Liver (tissue), 9 donors: ENCODE data around the gene ABHD5. TPM values are rescaled to one million over a fixed set of nuclear protein-coding genes. Genes with fewer than 3 reads are reported as not detected.

Experiments
- DNase-seq: peaks from one replicate; pipeline ENCODE4 v3.0.0-alpha.2; 2017; ENCODE audit warnings: low spot score
- H3K27ac ChIP-seq, 2 donors: one replicate each; pipeline ENCODE4 v1.7.0; 2013; ENCODE audit warnings: inconsistent platforms in 2 of 2, low read length in 2 of 2, control low read depth in 1 of 2, low read depth in 1 of 2, mild to moderate bottlenecking in 1 of 2
- H3K27me3 ChIP-seq, 4 donors: one replicate each; pipeline versions ENCODE4 v1.6.1 to v1.7.0; 2013; ENCODE audit warnings: low read length in 3 of 4, inconsistent platforms in 1 of 4, mild to moderate bottlenecking in 1 of 4, moderate library complexity in 1 of 4; ENCODE audit not compliant: control insufficient read depth in 4 of 4, insufficient read depth in 4 of 4
- H3K36me3 ChIP-seq, 4 donors: one replicate each; pipeline versions ENCODE4 v1.6.1 to v1.7.0; 2013; ENCODE audit warnings: low read length in 3 of 4, mild to moderate bottlenecking in 3 of 4, low read depth in 1 of 4, moderate library complexity in 1 of 4; ENCODE audit not compliant: control insufficient read depth in 4 of 4, insufficient read depth in 3 of 4
- H3K4me1 ChIP-seq, 4 donors: one replicate each; pipeline versions ENCODE4 v1.6.1 to v1.7.0; 2013; ENCODE audit warnings: low read length in 3 of 4, mild to moderate bottlenecking in 3 of 4, moderate library complexity in 1 of 4; ENCODE audit not compliant: control insufficient read depth in 4 of 4, insufficient read depth in 4 of 4
- H3K4me3 ChIP-seq, 3 donors: one replicate each; pipeline versions ENCODE4 v1.6.1 to v1.7.0; 2013; ENCODE audit warnings: low read length in 3 of 3, control low read depth in 1 of 3, low read depth in 1 of 3, mild to moderate bottlenecking in 1 of 3
- H3K9ac ChIP-seq, 2 donors: one replicate each; pipeline ENCODE4 v1.7.0; 2013; ENCODE audit warnings: low read length in 2 of 2, mild to moderate bottlenecking in 2 of 2, moderate library complexity in 2 of 2, control low read depth in 1 of 2, low read depth in 1 of 2
- H3K9me3 ChIP-seq, 4 donors: one replicate each; pipeline versions ENCODE4 v1.6.1 to v1.7.0; 2013; ENCODE audit warnings: low read length in 3 of 4; ENCODE audit not compliant: control insufficient read depth in 4 of 4
- EGR1 ChIP-seq, 2 donors: IDR thresholded peaks; 2 replicates each; pipeline ENCODE4 v1.6.1; 2016 to 2018; ENCODE audit warnings: antibody characterized with exemption in 2 of 2, low read depth in 2 of 2
- FOXA2 ChIP-seq: IDR thresholded peaks from 2 replicates; pipeline ENCODE4 v1.6.1; 2016; ENCODE audit warnings: antibody characterized with exemption
- GABPA ChIP-seq, 2 donors: IDR thresholded peaks in 1 of 2; conservative IDR thresholded peaks in 1 of 2; 2 replicates each; pipeline ENCODE4 v1.6.1; 2016; ENCODE audit warnings: antibody characterized with exemption in 2 of 2, mild to moderate bottlenecking in 1 of 2, moderate library complexity in 1 of 2
- NR2F2 ChIP-seq: IDR thresholded peaks from 2 replicates; pipeline ENCODE4 v1.6.1; 2016; ENCODE audit warnings: antibody characterized with exemption
- RAD21 ChIP-seq, 2 donors: IDR thresholded peaks; 2 replicates each; pipeline ENCODE4 v1.6.1; 2016; ENCODE audit warnings: antibody characterized with exemption in 2 of 2, mild to moderate bottlenecking in 2 of 2
- REST ChIP-seq: IDR thresholded peaks from 2 replicates; pipeline ENCODE4 v1.6.1; 2016; ENCODE audit warnings: antibody characterized with exemption, mild to moderate bottlenecking
- RXRA ChIP-seq, 2 donors: IDR thresholded peaks; 2 replicates each; pipeline ENCODE4 v1.6.1; 2017 to 2018; ENCODE audit warnings: antibody characterized with exemption in 2 of 2, mild to moderate bottlenecking in 1 of 2
- WGBS: extraction: QIAGEN DNeasy Blood & Tissue Kit; methylation state at CpG from one replicate; pipeline ENCODE4 v1.1.7; 2013; 5-methylcytosine and 5-hydroxymethylcytosine counted together
- polyA plus RNA-seq, 2 donors: library from polyadenylated mRNA; stranded (reverse) in 1 of 2; unstranded in 1 of 2; fragments of 200-250 nt in 1 of 2; fragments of >200 nt in 1 of 2; fragmentation: Nextera tagmentation in 1 of 2; extraction: Ambion mirVana in 1 of 2; gene quantifications; one replicate each; pipeline versions ENCODE4 v1.2.1 to v1.2.3, GENCODE V29; 2013 to 2015
- total RNA-seq, 2 donors: library from RNA; depleted of rRNA; stranded (reverse); fragments of >200 nt; gene quantifications; one replicate each; pipeline ENCODE4 v1.2.3, GENCODE V29; 2014
- TF ChIP-seq, protein P1 (sequence below): IDR thresholded peaks from 2 replicates; pipeline ENCODE4 v1.6.1; 2016; ENCODE audit warnings: antibody characterized with exemption
- TF ChIP-seq, protein P2 (sequence below): IDR thresholded peaks from 2 replicates; pipeline ENCODE4 v1.6.1; 2016; ENCODE audit warnings: antibody characterized with exemption
- TF ChIP-seq, protein P3 (sequence below): fragments of 150-350 bp; IDR thresholded peaks from 2 replicates; pipeline ENCODE4 v1.5.1; 2017; ENCODE audit warnings: improper control_type of control experiment, low read depth, low read length; ENCODE audit not compliant: missing input control
- donor health status: healthy.
- donor health status: healthy.
- donor health status: healthy.
- donor health status: healthy.
- donor health status: healthy.

Gene ABHD5
- total and polyA plus RNA-seq, 4 donors, result 9.2 to 25.8 (median 16.1) TPM

GRCh38 chr3:43686700-43687498 is 3.8 kb upstream of the ABHD5 start:
- no peaks in the 10 kb centered on the region for H3K9me3 ChIP-seq
- no peak for DNase-seq
- no peak overlapping the region for H3K27ac ChIP-seq
- H3K36me3 ChIP-seq, result no peaks in the 10 kb centered on the region
- peaks cover 0 to 7% (median 4%) of the 10 kb centered on the region in 4 donors for H3K4me1 ChIP-seq
- no peak overlapping the region for H3K4me3 ChIP-seq
- WGBS, result 97% methylated on average over 2 of the region's 2 CpGs
- no peaks in the 10 kb centered on the region for H3K27me3 ChIP-seq
- H3K9ac ChIP-seq, result no peak overlapping the region
- TF ChIP-seq, protein P1, sequence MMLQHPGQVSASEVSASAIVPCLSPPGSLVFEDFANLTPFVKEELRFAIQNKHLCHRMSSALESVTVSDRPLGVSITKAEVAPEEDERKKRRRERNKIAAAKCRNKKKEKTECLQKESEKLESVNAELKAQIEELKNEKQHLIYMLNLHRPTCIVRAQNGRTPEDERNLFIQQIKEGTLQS, result no peak
- TF ChIP-seq FOXA2 (no peak), REST (no peak), RAD21 (IDR thresholded peaks at IDR 0.05) (no peak), EGR1 (IDR thresholded peaks at IDR 0.05; ENCODE audit: low read depth in 2 of 2) (no peak), NR2F2 (no peak)
- TF ChIP-seq, protein P2, sequence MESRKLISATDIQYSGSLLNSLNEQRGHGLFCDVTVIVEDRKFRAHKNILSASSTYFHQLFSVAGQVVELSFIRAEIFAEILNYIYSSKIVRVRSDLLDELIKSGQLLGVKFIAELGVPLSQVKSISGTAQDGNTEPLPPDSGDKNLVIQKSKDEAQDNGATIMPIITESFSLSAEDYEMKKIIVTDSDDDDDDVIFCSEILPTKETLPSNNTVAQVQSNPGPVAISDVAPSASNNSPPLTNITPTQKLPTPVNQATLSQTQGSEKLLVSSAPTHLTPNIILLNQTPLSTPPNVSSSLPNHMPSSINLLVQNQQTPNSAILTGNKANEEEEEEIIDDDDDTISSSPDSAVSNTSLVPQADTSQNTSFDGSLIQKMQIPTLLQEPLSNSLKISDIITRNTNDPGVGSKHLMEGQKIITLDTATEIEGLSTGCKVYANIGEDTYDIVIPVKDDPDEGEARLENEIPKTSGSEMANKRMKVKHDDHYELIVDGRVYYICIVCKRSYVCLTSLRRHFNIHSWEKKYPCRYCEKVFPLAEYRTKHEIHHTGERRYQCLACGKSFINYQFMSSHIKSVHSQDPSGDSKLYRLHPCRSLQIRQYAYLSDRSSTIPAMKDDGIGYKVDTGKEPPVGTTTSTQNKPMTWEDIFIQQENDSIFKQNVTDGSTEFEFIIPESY, result no peak

- DNase-seq, result no peak
- H3K9me3 ChIP-seq, result no peaks in the 10 kb centered on the region
- 97% methylated on average over 1 of the region's 1 CpG for WGBS
- peaks cover 3 to 13% (median 8%) of the 10 kb centered on the region in 4 donors for H3K4me1 ChIP-seq
- H3K36me3 ChIP-seq, result no peaks in the 10 kb centered on the region
- H3K27ac ChIP-seq, result no peak overlapping the region
- H3K9ac ChIP-seq, result no peak overlapping the region
- no peak overlapping the region for H3K4me3 ChIP-seq
- H3K27me3 ChIP-seq, result no peaks in the 10 kb centered on the region
- no peak for TF ChIP-seq FOXA2
- TF ChIP-seq GABPA (IDR thresholded peaks at IDR 0.05 in 1 of 2, conservative IDR thresholded peaks at IDR 0.05 in 1 of 2), result no peak
Measured at GRCh38 chr3:43687499-43687811, 3.3 kb upstream of the ABHD5 start.

DNA sequence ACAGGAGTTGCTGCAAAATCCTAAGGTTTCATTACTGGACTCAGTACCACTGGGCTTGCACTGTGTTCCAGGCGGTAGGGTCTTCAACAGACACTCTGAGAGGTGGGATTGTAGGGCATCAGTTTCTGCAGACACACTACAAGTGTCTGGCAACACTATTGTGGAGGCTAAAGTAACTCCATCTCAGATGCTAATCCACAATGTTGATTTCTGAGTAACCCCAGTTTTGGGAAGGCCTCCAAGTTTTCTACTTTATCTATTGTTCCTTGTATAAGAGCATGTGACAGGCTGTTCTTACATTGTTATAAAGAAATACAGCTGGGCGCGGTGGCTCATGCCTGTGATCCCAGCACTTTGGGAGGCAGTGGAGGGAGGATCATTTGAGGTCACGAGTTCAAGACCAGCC is 2.5 kb upstream of the ABHD5 start:
- H3K27ac ChIP-seq, result no peak overlapping the region
- H3K27me3 ChIP-seq, result no peaks in the 10 kb centered on the region
- H3K4me1 ChIP-seq, result peaks cover 5 to 20% (median 16%) of the 10 kb centered on the region in 4 donors
- H3K36me3 ChIP-seq, result no peaks in the 10 kb centered on the region
- WGBS, result 91% methylated on average over 4 of the region's 4 CpGs
- no peaks in the 10 kb centered on the region for H3K9me3 ChIP-seq
- TF ChIP-seq RXRA (IDR thresholded peaks at IDR 0.05), result no peak
- TF ChIP-seq, protein P3, sequence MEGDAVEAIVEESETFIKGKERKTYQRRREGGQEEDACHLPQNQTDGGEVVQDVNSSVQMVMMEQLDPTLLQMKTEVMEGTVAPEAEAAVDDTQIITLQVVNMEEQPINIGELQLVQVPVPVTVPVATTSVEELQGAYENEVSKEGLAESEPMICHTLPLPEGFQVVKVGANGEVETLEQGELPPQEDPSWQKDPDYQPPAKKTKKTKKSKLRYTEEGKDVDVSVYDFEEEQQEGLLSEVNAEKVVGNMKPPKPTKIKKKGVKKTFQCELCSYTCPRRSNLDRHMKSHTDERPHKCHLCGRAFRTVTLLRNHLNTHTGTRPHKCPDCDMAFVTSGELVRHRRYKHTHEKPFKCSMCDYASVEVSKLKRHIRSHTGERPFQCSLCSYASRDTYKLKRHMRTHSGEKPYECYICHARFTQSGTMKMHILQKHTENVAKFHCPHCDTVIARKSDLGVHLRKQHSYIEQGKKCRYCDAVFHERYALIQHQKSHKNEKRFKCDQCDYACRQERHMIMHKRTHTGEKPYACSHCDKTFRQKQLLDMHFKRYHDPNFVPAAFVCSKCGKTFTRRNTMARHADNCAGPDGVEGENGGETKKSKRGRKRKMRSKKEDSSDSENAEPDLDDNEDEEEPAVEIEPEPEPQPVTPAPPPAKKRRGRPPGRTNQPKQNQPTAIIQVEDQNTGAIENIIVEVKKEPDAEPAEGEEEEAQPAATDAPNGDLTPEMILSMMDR, result no peak
- TF ChIP-seq RAD21 (IDR thresholded peaks at IDR 0.05), result no peak
- DNase-seq, result no peak
- H3K4me3 ChIP-seq, result no peak overlapping the region
- no peak overlapping the region for H3K9ac ChIP-seq
